ENCODE measurements around the gene SGCA.
A peak's percentile ranks its signal among the peaks of the same experiment; 100 is the strongest.

Gene SGCA

DNA sequence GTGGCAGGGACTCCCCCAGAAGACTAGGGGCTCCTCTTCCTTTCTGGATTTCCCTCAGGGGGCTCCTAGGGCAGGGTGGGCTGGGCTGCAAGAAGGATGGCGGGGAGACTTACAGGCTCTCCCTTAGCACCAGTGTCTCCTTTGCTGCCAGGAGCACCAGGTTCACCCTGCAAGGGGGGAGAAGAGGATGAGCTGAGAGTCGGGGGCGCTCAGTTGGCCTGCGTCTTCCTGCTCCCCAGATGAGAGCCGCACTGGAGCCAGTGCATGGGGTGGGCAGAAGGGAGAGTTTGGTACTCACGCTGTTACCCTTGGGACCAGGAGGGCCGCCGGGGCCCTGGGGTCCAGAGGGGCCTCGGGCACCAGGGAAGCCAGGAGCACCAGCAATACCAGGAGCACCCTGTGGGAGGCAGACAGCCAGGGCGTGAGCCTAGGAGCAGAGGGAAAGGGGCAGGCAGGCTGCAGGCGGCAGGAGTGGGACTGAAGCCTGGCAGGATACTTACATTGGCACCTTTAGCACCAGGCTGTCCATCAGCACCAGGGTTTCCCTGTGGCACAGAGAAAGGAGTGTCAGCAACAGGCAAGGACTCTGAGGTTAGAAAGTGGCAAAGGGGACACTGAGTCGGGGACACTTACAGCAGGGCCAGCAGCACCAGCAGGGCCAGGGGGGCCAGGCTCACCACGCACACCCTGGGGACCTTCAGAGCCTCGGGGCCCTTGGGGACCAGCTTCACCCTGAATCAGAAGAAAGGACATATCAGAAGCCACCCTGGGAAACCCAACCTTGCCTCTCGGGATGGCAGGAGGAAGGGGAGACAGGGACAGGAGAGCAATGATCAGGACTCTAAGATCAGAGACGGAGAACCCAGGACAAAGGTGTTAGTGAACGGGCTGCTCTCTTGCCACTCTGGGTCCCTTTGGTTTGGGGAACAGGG lies 29.4 kb downstream of the SGCA start:
- no peak for DNase-seq (ENCODE audit: low read depth)

DNA sequence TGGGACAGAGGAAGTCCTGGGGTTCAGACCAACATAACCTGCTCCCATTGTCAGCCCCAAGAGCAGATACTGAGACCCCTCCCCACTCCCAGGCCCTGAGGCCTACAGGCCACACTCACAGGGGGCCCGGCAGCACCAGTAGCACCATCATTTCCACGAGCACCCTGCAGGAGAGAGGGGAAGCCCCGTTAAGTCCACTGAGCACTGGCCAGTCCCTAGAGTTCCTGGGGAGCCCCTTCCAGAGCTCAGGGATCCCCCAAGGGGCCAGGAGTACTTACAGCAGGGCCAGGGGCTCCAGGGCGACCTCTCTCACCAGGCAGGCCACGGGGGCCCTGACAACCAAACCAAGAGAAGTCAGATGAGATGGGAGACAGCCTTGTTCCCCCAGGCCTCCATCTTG lies 30.2 kb downstream of the SGCA start:
- DNase-seq (ENCODE audit: low read depth): no peak

DNA sequence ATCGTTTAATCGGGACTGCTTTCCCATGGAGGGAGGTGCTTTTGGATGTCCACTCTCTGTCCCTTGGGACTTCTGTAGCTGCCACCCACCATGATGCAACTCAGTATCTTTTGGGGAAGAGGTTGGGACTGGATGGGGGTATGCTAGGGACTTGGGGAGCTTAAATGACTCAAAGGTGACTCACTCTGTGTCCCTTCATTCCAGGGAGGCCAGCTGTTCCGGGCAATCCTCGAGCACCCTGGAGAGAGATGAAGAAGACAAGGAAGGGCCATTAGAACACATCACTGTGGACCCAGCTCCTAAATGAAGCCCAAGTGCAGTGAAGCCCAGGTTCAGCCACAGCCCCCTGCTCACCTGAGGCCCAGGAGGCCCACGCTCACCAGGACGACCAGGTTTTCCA lies 31.0 kb downstream of the SGCA start:
- no peak for DNase-seq (ENCODE audit: low read depth)

DNA sequence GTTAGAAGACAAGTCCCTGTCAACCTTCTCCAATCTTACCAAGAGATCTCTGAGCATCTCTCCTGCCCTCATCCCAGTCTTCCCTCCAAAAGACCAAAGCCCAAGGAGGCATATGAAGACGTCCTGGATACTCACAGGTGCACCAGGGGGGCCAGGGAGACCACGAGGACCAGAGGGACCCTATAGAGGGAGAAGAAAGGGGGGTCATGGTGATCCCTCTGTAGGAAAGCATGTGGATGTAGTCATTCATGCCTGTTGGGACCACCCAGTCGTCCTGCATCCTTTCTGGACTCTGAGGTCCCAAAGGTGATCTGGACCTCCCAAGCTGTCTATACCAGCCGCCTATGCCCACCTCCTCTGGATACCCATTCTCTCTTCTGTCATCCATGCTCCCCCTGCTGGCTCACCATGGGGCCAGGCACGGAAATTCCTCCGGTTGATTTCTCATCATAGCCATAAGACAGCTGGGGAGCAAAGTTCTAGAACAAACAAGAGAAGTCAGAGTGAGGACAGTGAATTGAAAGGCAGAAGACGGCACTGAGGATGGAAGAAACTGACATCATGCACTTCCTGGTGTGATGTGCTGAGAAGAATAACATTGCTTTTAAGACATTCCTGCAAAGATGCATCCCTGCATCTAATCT lies 32.3 kb downstream of the SGCA start:
- peak; percentile 20 for DNase-seq (ENCODE audit: low read depth)

DNA sequence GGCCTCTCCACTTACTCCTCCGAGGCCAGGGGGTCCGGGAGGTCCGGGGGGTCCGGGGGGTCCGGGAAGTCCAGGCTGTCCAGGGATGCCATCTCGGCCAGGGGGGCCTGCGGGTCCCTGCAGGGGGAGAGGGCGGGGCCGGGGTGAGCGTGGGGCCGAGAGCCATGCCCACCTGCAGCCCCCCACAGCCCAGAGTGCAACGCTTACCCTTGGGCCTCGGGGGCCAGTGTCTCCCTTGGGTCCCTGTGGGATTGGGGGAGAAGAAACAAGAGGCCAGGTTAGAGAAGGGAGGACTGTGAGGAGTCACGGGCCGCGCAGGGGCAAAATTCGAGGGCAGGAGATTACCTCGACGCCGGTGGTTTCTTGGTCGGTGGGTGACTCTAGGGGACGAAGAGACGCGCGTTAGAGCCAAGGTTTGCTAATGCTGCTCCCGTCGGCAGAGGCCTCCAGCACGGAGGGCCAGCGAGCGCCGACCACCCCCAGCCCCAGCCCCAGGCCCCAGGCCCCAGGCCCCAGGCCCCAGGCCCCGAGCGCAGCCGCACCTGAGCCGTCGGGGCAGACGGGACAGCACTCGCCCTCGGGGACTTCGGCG lies 33.5 kb downstream of the SGCA start:
- DNase-seq (ENCODE audit: low read depth): no peak

DNA sequence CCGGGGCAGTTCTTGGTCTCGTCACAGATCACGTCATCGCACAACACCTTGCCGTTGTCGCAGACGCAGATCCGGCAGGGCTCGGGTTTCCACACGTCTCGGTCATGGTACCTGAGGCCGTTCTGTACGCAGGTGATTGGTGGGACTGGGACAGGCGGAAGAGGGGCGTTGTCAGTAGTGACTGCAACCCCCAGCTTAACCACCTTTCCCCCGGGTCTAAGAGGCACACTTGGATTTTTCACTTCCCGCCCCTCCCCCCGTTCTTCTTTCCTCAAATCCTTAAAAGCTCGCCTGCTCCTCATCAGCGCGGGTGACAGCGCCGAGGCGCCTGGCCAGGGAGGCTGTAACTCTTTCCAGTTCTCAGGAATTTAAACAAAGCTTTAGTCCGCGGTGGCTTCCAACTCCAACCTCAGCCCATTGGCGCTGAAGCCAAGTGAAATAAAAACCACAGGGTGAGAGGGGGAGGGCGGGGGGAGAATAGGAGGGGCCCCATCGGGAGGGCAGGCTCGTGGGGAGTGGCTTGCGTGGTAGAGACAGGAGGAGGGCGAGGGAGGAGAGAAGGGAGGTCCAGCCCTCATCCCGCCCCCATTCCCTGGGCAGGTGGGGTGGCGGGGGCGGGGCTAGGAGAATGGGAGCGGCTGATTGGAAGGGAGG lies 34.1 kb downstream of the SGCA start:
- DNase-seq (ENCODE audit: low read depth): peak; percentile 39

DNA sequence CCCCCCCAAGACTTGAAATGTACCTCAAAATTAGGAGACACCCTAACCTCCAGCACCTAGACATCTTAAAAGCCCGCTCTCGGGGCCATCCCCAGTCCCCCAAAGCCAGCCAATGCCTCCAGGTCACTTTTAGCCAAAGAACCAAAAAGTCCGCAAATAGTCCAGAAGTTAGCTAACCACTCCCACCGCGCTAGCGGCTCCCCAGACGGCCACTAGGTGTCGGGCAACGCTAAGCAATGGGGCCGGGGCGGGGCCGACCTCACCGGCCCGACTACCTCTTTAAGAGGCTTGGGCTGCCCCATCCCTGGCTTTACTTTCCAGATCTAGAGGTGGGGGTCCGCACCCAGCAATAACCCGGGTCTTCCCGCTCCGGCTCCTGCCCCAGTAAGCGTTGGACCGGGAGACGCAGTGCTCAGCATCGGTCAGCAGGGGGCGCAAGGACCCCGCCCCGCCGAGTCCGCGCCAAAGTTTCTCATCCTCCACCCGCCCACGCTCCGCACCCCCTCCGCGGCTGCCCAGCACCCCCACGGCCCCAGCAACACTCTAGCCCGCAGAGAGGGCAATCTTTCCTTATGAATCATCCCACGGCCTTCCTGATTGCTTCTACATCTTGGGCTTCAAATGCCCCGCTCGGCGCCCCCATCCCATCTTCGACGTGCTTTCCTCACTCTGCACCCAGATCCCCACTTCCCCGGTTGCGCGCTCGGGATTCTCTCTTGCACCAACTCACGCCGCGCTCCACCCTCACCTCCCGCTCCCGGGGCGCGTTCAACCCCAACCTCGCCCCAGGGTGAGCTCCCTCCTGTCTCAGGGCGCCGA lies 34.9 kb downstream of the SGCA start:
- DNase-seq (ENCODE audit: low read depth): peak; percentile 61

DNA sequence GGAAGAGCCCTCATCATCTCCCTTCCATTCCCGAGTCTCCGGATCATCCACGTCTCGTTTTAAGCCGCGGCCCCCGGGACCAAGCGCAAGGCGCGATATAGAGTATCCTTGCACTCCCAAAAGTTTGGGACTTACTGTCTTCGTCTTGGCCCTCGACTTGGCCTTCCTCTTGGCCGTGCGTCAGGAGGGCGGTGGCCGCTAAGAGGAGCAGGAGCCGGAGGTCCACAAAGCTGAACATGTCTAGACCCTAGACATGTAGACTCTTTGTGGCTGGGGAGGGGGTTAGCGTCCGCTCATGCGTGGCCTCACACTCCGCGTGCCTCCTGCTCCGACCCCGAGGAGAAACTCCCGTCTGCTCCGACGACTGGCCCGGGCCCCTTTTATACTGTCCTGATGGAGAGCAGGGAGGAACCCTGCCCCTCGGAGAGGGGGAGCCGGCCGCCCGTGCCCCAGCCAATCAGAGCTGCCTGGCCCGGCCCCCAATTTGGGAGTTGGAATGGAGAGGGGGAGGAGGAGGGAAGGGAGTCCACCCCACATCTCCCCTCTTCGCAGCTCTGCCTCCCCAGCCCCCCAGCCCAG lies 35.6 kb downstream of the SGCA start, which contains the start of gene COL1A1:
TSS of gene COL1A1 (minus strand) at position 356 of the 579 bp plus-strand sequence. CDS start at position 238, 118 bp downstream.
- no peak for DNase-seq (ENCODE audit: low read depth)

DNA sequence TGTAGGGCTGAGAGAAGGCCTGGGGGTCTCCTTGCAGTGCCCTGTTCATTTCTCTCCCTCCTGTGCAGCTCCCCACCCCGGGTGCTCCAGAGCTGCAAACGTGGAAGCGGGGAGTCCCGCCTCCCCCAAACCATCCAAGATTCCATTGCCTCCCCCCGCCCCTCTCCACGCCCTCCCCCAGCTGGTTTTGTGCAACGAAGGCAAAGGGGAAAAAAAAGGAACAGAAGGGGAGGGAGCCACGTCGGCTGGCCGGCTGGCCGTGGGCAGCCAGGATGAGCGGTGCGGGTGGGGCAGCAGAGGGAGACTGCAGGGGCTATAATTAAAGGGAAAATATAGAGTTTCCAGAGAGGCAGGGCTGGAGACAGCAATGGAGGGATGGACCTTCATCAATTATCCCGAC lies 37.3 kb downstream of the SGCA start:
- DNase-seq (ENCODE audit: low read depth): no peak

DNA sequence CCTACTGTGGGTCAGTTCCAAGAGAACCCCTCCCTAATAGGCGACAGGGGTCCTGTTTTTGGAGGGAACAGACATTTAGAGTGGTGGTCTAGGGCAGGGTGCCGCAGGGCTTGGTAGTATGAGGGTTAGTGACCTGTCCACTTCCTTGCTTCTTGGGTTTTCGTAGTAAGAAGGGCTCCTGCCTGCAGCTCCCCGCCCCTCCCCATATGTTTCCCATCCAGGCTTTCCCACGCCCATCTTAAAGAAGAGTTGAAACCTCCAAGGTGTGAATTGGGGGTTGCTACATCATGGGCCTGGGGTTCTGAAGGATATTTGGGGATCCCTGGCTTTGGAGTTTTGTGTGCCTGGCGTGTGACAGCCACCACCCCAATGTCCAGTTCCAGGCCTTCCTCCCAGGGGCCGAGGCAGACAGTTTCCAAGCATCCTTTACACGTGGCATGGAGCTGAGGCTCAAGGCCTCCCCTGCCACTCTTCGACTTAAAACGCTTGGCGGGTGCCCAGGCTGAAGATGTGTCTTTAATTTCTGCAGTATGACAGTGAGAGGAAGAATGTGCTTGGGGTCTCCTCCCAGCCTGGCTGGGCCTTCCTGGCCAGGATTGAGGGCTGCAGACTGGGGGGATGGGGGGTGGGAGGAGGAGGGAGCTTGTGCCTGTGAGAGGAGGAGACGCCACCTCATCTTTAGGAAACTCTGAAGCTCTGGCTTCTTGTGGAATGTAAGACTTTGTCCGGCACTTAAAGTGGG lies 38.0 kb downstream of the SGCA start:
- no peak for DNase-seq (ENCODE audit: low read depth)

DNA sequence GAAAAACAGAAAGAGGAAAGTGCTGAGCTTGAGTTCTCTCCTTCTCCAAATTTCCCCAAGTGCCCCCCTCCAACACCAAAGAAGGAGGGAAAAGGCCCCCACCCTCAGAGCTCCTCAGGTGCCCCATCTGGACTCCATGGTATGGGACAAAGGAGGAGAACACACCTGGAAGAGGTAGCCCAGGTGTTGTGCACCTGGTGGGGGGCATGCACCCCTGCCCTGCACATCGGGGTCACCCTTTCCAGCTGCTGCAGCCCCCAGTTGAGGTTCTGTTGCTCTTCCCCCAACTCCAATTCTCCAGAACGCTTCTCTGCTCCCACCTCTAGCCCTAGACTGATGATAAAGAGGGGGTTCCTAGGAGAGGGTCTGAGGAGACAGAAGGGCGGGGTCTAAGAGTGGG lies 38.6 kb downstream of the SGCA start:
- no peak for DNase-seq (ENCODE audit: low read depth)

DNA sequence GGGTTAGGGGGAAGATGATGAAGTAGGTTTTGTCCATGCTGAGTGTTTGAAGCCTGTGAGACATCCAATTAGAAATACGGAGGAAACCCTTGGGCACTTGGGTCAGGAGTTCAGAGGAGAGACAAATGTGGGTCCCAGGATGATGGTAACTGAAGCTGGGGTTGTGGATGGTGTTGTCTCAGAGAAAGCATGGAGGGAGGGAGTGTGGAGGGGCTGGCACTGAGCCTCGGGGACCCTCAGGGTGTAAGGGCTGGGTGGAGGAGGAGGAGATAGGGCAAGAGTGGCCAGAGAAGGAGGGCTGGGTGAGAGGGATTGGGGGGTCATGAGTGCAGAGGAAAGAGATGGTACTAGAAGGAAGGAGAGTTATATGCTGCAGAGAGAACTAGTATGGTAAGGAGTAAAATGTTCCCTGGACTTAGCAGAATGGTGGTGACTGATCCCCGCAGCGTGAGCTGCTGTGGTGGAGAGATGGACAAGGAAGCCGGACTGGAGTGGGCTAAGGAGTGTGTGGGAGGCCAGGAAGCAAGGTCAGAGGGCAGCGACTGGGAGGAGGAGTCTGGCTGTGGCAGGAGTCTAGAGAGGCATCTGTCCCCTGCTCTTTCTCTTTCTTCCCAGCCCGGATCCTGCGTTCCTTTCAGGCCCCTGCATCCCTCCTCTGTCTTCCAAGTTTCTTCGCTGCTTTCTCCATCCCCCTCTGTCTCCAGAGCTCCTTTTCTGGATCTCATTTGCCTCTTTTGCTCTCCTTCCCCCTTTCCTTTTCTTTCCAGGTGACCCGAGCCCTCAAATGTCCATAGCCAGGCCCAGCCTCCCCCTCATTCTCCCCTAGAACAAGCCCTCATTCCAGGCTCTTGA lies 39.5 kb downstream of the SGCA start:
- DNase-seq (ENCODE audit: low read depth): no peak

DNA sequence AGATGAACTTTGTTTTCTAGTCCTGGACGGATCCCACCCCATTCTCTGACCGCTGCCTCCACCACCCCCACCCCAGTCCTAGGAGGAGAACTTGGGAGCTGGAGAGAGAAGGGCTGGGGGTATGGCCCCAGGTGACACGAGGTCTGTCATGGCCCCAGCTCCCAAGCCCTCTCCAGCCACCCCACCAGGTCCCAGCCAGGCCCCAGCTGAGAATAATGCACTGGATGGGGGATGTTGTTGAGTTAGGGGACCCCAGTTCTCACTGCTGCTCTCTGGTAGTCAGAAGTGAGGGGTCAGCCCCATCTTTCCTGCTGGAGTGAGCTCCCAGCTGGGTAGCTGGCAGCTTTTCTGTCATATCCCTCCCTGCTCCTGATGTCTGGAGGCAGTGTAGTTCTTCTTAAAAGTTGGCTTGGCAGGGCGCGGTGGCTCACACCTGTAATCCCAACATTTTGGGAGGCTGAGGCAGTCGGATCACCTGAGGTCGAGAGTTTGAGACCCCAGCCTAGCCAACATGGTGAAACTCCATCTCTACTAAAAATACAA lies 40.2 kb downstream of the SGCA start:
- no peak for DNase-seq (ENCODE audit: low read depth)

DNA sequence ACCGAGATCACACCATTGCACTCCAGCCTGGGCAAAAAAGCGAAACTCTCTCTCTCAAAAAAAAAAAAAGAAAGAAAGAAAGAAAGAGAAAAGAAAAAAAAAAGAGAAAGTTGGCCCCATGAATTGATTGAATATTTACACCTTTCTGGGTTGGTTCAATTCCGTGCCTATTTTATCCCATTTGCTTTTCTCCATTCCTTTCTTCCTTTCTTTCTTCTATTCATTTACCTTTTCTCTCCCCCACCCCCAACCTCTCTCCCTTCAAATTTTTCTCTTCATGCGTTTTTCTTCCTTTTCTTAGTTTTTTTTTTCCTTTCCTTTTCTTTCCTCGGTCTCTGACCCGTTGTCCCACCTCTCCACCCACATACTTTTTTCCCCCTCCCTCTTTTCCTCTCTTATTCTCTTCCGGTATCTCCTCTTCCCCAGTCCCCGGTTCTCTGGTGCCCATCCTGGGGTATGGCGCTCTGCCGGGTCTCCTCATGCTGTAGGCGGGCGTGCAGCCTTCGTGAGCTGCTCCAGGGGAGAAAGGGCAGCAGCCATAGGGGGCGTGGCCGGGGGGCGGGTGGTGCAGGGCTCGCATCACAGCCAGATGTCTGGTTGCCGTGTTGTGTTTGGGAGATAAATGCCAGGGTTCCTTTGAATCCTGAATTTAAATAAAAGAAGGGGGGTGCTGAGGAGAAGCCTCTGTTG lies 40.9 kb downstream of the SGCA start:
- DNase-seq (ENCODE audit: low read depth): no peak

DNA sequence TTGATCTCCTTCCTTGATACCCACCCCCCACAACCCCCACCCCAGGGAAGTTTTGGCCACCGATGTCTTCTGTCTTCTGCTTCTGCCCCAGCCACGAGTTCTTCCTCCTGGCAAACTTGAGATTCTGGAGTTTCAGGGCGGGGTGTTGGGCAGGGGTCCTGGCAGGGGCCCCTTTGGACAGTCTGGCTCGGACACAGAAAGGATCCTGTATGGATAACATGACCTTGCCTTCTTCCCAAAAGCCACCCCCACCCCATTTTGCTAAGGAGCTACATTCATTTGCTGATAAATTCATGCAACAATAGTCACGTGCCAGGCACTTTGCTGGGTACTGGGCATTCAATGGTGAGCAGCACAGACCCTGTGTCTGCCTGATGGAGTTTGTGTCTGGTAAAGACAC lies 41.5 kb downstream of the SGCA start:
- DNase-seq (ENCODE audit: low read depth): no peak

DNA sequence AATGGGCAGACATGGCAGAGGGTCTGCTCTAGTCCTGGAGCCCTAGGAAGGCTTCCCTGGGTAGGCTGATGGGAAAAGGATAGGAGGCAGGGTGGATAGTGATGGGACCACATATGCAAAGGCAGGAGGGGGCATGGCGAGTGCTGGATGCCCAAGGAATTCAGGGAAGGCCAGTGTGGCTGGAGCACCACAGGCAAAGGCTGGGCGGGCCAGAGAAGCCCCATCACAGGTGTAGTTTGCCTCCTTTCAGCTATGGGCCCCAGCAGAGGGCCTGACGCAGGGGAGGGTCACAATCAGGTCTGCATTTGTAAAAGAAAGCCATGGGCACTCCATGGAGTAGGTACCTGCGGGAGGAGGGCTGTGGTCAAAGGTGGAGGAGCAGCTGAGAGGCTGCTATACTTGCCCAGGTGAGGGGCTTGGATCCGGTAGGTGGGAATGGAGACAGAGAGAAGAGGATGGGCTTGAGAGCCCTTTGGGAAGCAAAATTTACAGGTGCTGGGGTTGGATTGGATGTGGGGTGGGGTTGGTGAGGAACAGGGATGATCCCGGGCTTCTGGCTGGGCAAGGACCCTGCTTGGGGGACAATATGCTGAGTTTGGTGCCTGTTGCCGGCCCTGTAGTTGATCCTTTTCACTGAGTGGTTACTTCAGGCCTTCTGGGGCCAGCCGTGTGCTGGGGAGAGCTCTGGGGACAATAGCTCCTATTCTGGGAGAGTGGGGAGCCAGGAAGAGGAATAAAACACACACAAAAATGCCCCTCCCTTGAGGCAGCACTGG lies 42.2 kb downstream of the SGCA start:
- no peak for DNase-seq (ENCODE audit: low read depth)

DNA sequence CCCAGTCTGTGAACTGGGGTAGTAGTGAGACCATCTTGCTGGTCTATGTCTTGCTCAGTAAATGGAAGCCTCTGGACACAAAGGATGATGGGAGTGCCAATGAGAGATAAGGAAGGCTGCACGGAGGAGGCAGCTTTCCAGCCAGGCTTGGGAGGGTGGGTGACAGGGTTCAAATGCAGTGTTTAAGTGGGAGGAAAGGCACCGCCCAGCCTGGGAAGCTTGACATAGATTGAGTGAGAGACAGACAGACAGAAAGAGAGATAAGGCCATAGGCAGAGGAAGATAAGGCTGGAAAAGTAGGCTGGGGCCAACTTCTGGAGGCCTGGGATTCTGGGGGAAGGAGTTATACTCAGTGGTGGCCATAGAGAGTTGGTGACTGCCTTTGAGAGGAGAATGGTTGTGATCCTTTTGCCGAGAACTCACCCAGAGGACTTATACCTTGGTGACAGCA lies 42.8 kb downstream of the SGCA start:
- no peak for DNase-seq (ENCODE audit: low read depth)

DNA sequence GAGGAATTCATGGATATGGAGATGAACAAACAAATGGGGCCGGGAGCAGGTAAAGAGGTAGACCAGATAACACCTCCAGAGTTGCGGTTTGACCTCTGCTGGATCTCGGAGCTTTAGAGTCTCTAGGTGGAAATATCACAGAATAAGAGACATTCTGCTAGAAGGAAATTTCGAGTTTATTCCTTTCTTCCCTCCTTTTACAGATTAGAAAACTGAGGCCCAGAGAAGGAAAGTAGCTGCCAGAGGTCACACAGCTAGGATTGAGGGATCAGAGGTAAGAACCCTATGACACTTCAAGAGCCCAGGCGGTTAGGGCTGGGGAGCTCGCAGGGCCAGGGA lies 43.3 kb downstream of the SGCA start:
- DNase-seq (ENCODE audit: low read depth): no peak

Data from activated T-helper 1 cell treated with Interleukin-2 at 50 U/mL for 16 hours (primary cell).